ENCODE data around the gene ERCC6. TPM values are rescaled to one million over a fixed set of nuclear protein-coding genes. Genes with fewer than 3 reads are reported as not detected.

The ERCC6 gene
- total RNA-seq, 2 experiments from 2014 or later: 16.8 to 19.4 TPM

Other genes starting within 250 kb of the ERCC6 start
- gene C10orf71, start 240.0 kb downstream of the ERCC6 start, total RNA-seq: not detected
- gene DRGX, start 143.0 kb downstream of the ERCC6 start, total RNA-seq: not detected
- gene SLC18A3, start 71.2 kb upstream of the ERCC6 start, total RNA-seq: not detected
- not detected for gene CHAT, start 74.9 kb upstream of the ERCC6 start, total RNA-seq
- not detected for gene C10orf53, start 140.5 kb upstream of the ERCC6 start, total RNA-seq
- gene OGDHL, start 223.2 kb upstream of the ERCC6 start, total RNA-seq: not detected

Measured in activated CD4-positive, alpha-beta T cell treated with anti-CD3 and anti-CD28 coated beads, Interleukin-2, amount 10 ng/mL, durations not matched to agents 7 days and 5 days (primary cell).